Osteocyte (in vitro differentiated cells): ENCODE data around the gene AGMO. TPM values are rescaled to one million over a fixed set of nuclear protein-coding genes. Genes with fewer than 3 reads are reported as not detected.

Experiments used
- DNase-seq: peaks from one replicate; pipeline ENCODE4 v3.0.0; 2021; ENCODE audit warnings: mixed read lengths; ENCODE audit not compliant: unreplicated experiment; ENCODE audit errors: extremely low spot score
- H3K27ac Mint-ChIP-seq: one replicate; pipeline ENCODE4 v1.8.0; 2021; ENCODE audit warnings: mild to moderate bottlenecking, mixed read lengths; ENCODE audit not compliant: unreplicated experiment
- H3K27me3 Mint-ChIP-seq: one replicate; pipeline ENCODE4 v1.8.0; 2021; ENCODE audit warnings: mixed read lengths; ENCODE audit not compliant: unreplicated experiment
- H3K36me3 Mint-ChIP-seq: one replicate; pipeline ENCODE4 v1.8.0; 2021; ENCODE audit warnings: mixed read lengths; ENCODE audit not compliant: unreplicated experiment
- H3K4me1 Mint-ChIP-seq: one replicate; pipeline ENCODE4 v1.8.0; 2021; ENCODE audit warnings: mixed read lengths; ENCODE audit not compliant: unreplicated experiment
- H3K4me3 Mint-ChIP-seq: one replicate; pipeline ENCODE4 v1.8.0; 2021; ENCODE audit warnings: mild to moderate bottlenecking, moderate library complexity, mixed read lengths; ENCODE audit not compliant: unreplicated experiment
- H3K9me3 Mint-ChIP-seq: one replicate; pipeline ENCODE4 v1.8.0; 2021; ENCODE audit warnings: mixed read lengths; ENCODE audit not compliant: unreplicated experiment
- CTCF ChIP-seq: fragments of 200-600 bp; sonication (generic); IDR thresholded peaks from 2 replicates; pipeline ENCODE4 v1.5.0; 2021; ENCODE audit warnings: antibody characterized with exemption, mild to moderate bottlenecking, moderate library complexity
- total RNA-seq: library from RNA; stranded (reverse); gene quantifications from 2 replicates; pipeline ENCODE4 v1.2.1, GENCODE V29; 2021

The AGMO gene
- total RNA-seq, 1 donor from 2014 or later, result 1.7 TPM

GRCh38 chr7:15417341-15417988, 144.3 kb downstream of the AGMO start:
- peaks cover 1% of the 10 kb centered on the region for H3K36me3 Mint-ChIP-seq
- DNase-seq, result no peak
- peaks cover 2% of the 10 kb centered on the region for H3K4me1 Mint-ChIP-seq
- H3K27me3 Mint-ChIP-seq, result no peaks in the 10 kb centered on the region
- TF ChIP-seq CTCF, result no peak
- peaks cover 11% of the 10 kb centered on the region for H3K9me3 Mint-ChIP-seq
- H3K4me3 Mint-ChIP-seq, result no peak overlapping the region
- no peak overlapping the region for H3K27ac Mint-ChIP-seq

- no peaks in the 10 kb centered on the region for H3K27me3 Mint-ChIP-seq
- no peak for DNase-seq
- no peak overlapping the region for H3K27ac Mint-ChIP-seq
- no peaks in the 10 kb centered on the region for H3K9me3 Mint-ChIP-seq
- H3K4me3 Mint-ChIP-seq, result no peak overlapping the region
- peaks cover 1% of the 10 kb centered on the region for H3K36me3 Mint-ChIP-seq
- no peak for TF ChIP-seq CTCF
- H3K4me1 Mint-ChIP-seq, result no peaks in the 10 kb centered on the region
Measured at GRCh38 chr7:15411019-15411418, 150.8 kb downstream of the AGMO start.

GRCh38 chr7:15407910-15408309, 153.9 kb downstream of the AGMO start:
- no peak for TF ChIP-seq CTCF
- H3K36me3 Mint-ChIP-seq, result no peaks in the 10 kb centered on the region
- H3K4me3 Mint-ChIP-seq, result no peak overlapping the region
- H3K9me3 Mint-ChIP-seq, result peaks cover 6% of the 10 kb centered on the region
- DNase-seq, result no peak
- no peaks in the 10 kb centered on the region for H3K27me3 Mint-ChIP-seq
- peaks cover 9% of the 10 kb centered on the region for H3K4me1 Mint-ChIP-seq
- H3K27ac Mint-ChIP-seq, result no peak overlapping the region

GRCh38 chr7:15403751-15404150, 158.1 kb downstream of the AGMO start:
- no peaks in the 10 kb centered on the region for H3K27me3 Mint-ChIP-seq
- H3K4me1 Mint-ChIP-seq, result peaks cover 14% of the 10 kb centered on the region
- H3K4me3 Mint-ChIP-seq, result no peak overlapping the region
- no peaks in the 10 kb centered on the region for H3K36me3 Mint-ChIP-seq
- TF ChIP-seq CTCF, result no peak
- DNase-seq, result no peak
- peaks cover 6% of the 10 kb centered on the region for H3K9me3 Mint-ChIP-seq
- peak overlapping the region; percentile 49 for H3K27ac Mint-ChIP-seq

GRCh38 chr7:15403315-15403714, 158.5 kb downstream of the AGMO start:
- no peaks in the 10 kb centered on the region for H3K36me3 Mint-ChIP-seq
- peaks cover 6% of the 10 kb centered on the region for H3K9me3 Mint-ChIP-seq
- DNase-seq, result no peak
- no peaks in the 10 kb centered on the region for H3K27me3 Mint-ChIP-seq
- H3K4me1 Mint-ChIP-seq, result peaks cover 14% of the 10 kb centered on the region
- no peak overlapping the region for H3K4me3 Mint-ChIP-seq
- no peak overlapping the region for H3K27ac Mint-ChIP-seq
- TF ChIP-seq CTCF, result no peak
